ENCODE data around the gene CSHL1.
"Not testable (repeated sequence)": the region's sequence is repeated elsewhere in the genome, so short reads cannot be mapped to it uniquely, and the experiment has no call there.

CSHL1 gene

GRCh38 chr17:63873577-63873976 lies 37.5 kb downstream of the CSHL1 start, which contains the start of gene CSH2:
Gene CSH2 (minus strand): TSS chr17:63873677. CDS start chr17:63873614, 63 bp downstream.
- H3K4me1 ChIP-seq (ENCODE audit: control insufficient read depth, low read length): peaks cover 16% of the 10 kb centered on the region
- not testable (repeated sequence) for H3K4me3 ChIP-seq (ENCODE audit: low read length); H3K27me3 ChIP-seq (ENCODE audit: control insufficient read depth, low read length); H4K20me1 ChIP-seq (ENCODE audit: control insufficient read depth, insufficient read depth, low read depth, low read length); H3K9me3 ChIP-seq (ENCODE audit: control insufficient read depth, insufficient read depth, low read length); H3F3A ChIP-seq (ENCODE audit: control insufficient read depth, insufficient read depth); H3K9me2 ChIP-seq (replicated peaks; ENCODE audit: control insufficient read depth, low read length); H3K79me2 ChIP-seq (ENCODE audit: control insufficient read depth, low read length); H3K27ac ChIP-seq (ENCODE audit: low read depth, low read length); H3K4me2 ChIP-seq (ENCODE audit: low read length); H3K36me3 ChIP-seq (ENCODE audit: control insufficient read depth, low read length)

- not testable (repeated sequence) for H3K27me3 ChIP-seq (ENCODE audit: control insufficient read depth, low read length); H4K20me1 ChIP-seq (ENCODE audit: control insufficient read depth, insufficient read depth, low read depth, low read length); H3K4me2 ChIP-seq (ENCODE audit: low read length); H3K9me2 ChIP-seq (replicated peaks; ENCODE audit: control insufficient read depth, low read length); H3K9me3 ChIP-seq (ENCODE audit: control insufficient read depth, insufficient read depth, low read length); H3K79me2 ChIP-seq (ENCODE audit: control insufficient read depth, low read length); H3K27ac ChIP-seq (ENCODE audit: low read depth, low read length); H3K36me3 ChIP-seq (ENCODE audit: control insufficient read depth, low read length); H3K4me1 ChIP-seq (ENCODE audit: control insufficient read depth, low read length); H3K4me3 ChIP-seq (ENCODE audit: low read length); H3F3A ChIP-seq (ENCODE audit: control insufficient read depth, insufficient read depth)
These were observed 39.3 kb downstream of the CSHL1 start for GRCh38 chr17:63871646-63872365.

- not testable (repeated sequence) for H3K27me3 ChIP-seq (ENCODE audit: control insufficient read depth, low read length); H3K9me3 ChIP-seq (ENCODE audit: control insufficient read depth, insufficient read depth, low read length); H3K36me3 ChIP-seq (ENCODE audit: control insufficient read depth, low read length); H4K20me1 ChIP-seq (ENCODE audit: control insufficient read depth, insufficient read depth, low read depth, low read length); H3K9me2 ChIP-seq (replicated peaks; ENCODE audit: control insufficient read depth, low read length); H3K79me2 ChIP-seq (ENCODE audit: control insufficient read depth, low read length); H3K27ac ChIP-seq (ENCODE audit: low read depth, low read length); H3K4me2 ChIP-seq (ENCODE audit: low read length); H3F3A ChIP-seq (ENCODE audit: control insufficient read depth, insufficient read depth); H3K4me3 ChIP-seq (ENCODE audit: low read length)
- peaks cover 16% of the 10 kb centered on the region for H3K4me1 ChIP-seq (ENCODE audit: control insufficient read depth, low read length)
These were observed 40.8 kb downstream of the CSHL1 start for GRCh38 chr17:63870292-63870665.

- not testable (repeated sequence) for H3K4me2 ChIP-seq (ENCODE audit: low read length); H3K9me3 ChIP-seq (ENCODE audit: control insufficient read depth, insufficient read depth, low read length); H3K27me3 ChIP-seq (ENCODE audit: control insufficient read depth, low read length); H3K27ac ChIP-seq (ENCODE audit: low read depth, low read length); H3K9me2 ChIP-seq (replicated peaks; ENCODE audit: control insufficient read depth, low read length); H3K4me3 ChIP-seq (ENCODE audit: low read length); H3F3A ChIP-seq (ENCODE audit: control insufficient read depth, insufficient read depth); H4K20me1 ChIP-seq (ENCODE audit: control insufficient read depth, insufficient read depth, low read depth, low read length); H3K36me3 ChIP-seq (ENCODE audit: control insufficient read depth, low read length); H3K79me2 ChIP-seq (ENCODE audit: control insufficient read depth, low read length)
- H3K4me1 ChIP-seq (ENCODE audit: control insufficient read depth, low read length): peaks cover 16% of the 10 kb centered on the region
- TF ChIP-seq CTCF (IDR thresholded peaks at IDR 0.05; ENCODE audit: low read depth, low read length, poor library complexity, severe bottlenecking): peak; percentile 48
These were observed 41.4 kb downstream of the CSHL1 start for GRCh38 chr17:63869491-63870291.

GRCh38 chr17:63866625-63867024 lies 44.4 kb downstream of the CSHL1 start:
- not testable (repeated sequence) for H3K9me3 ChIP-seq (ENCODE audit: control insufficient read depth, insufficient read depth, low read length); H3K27me3 ChIP-seq (ENCODE audit: control insufficient read depth, low read length); H3K36me3 ChIP-seq (ENCODE audit: control insufficient read depth, low read length); H3K27ac ChIP-seq (ENCODE audit: low read depth, low read length); H3F3A ChIP-seq (ENCODE audit: control insufficient read depth, insufficient read depth); H3K9me2 ChIP-seq (replicated peaks; ENCODE audit: control insufficient read depth, low read length); H4K20me1 ChIP-seq (ENCODE audit: control insufficient read depth, insufficient read depth, low read depth, low read length); H3K79me2 ChIP-seq (ENCODE audit: control insufficient read depth, low read length); H3K4me3 ChIP-seq (ENCODE audit: low read length)
- Histone ChIP-seq H3K4me1 (ENCODE audit: control insufficient read depth, low read length) (peaks cover 16% of the 10 kb centered on the region), H3K4me2 (ENCODE audit: low read length) (peak overlapping the region; percentile 47)

Measured in DOHH2 (cell line).